Umbilical cord (tissue), 2 donors: Measurements from ENCODE around the gene LIMD2. TPM values are rescaled to one million over a fixed set of nuclear protein-coding genes. Genes with fewer than 3 reads are reported as not detected.

Experiments
- DNase-seq: peaks from one replicate; pipeline ENCODE4 v3.0.0-alpha.2; 2015; ENCODE audit warnings: low spot score
- total RNA-seq: library from RNA; depleted of rRNA; stranded (reverse); fragments of >200 nt; gene quantifications from one replicate; pipeline ENCODE4 v1.2.3, GENCODE V29; 2014; ENCODE audit warnings: low replicate concordance; ENCODE audit not compliant: insufficient read depth

LIMD2 gene
- total RNA-seq, 1 donor from 2014 or later, result 3.6 TPM

DNA sequence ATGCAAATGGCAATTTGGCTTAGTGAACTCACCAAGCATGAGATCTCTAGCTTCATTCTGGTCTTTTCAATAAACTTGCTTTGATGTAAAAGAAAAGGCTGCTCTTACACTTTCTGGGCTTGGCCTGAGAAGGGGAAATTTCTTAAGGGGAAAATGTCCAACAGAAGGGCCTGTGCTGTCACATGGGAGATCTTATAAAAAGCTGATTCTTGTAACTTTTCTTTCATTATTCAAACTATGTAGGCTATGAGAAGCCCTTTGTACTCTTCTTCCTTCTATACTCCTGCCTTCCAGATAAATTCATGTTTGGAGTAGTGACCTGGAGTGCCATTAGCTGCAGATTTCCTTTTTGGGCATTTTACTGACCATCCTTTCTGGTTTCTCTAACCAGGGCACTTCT lies 16.9 kb downstream of the LIMD2 start:
- DNase-seq, result no peak

GRCh38 chr17:63682441-63682840 lies 17.5 kb downstream of the LIMD2 start:
- no peak for DNase-seq

DNA sequence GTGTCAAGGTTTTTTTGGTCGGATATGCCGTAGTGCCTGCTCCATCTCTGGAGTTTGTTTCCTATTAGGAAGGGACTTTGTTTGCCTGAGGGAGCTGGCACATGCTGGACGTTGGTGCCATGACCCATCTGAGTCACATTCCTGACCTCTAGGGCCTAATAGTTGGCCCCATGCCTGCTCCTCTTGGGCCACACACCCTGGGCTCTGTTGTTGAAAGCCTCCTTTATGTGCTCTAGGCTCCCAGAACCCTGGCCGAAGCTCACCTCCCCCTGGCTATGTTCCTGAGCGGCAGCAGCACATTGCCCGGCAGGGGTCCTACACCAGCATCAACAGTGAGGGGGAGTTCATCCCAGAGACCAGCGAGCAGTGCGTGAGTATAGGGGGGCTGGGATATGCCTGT lies 18.4 kb downstream of the LIMD2 start:
- DNase-seq, result no peak

DNA sequence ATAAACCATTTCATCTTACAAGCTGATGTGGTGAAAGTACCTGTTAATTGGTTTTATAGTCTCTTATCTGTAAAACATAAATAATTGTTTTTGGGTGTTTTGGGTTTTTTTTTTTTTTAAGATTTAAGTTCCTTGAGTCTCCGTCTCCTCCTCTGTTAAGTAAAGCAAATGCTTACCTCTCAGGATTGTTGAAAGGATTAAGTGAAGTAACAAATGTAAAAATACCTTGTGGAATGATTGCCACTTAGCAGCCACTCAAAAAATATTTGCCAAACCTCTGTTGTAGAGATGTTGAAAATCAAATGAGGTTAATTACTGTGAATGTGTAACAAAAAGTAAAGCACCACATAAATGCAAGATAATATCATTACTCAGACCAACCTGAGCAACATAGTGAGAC lies 19.2 kb downstream of the LIMD2 start:
- DNase-seq, result no peak

GRCh38 chr17:63679214-63679613 lies 20.7 kb downstream of the LIMD2 start:
- no peak for DNase-seq

DNA sequence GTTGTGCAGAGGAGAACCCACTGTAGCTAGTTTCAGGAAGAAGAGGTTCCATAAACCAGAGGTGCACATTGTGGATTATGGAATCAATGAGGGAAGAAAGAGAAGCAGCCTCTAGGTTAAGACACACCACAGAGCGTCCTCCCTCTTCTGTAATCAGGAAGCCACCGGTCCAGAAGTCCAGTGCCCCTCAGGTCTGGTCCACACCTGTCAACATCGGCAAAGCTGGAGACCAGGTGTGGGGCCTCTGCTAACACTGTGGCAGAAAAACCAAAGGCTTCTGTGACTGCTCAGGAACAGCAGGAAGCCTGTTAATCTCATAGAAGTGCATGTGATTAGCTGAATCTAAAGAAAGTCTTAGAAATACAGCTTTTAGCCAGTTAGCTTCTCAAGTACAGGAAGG lies 23.3 kb downstream of the LIMD2 start:
- no peak for DNase-seq

DNA sequence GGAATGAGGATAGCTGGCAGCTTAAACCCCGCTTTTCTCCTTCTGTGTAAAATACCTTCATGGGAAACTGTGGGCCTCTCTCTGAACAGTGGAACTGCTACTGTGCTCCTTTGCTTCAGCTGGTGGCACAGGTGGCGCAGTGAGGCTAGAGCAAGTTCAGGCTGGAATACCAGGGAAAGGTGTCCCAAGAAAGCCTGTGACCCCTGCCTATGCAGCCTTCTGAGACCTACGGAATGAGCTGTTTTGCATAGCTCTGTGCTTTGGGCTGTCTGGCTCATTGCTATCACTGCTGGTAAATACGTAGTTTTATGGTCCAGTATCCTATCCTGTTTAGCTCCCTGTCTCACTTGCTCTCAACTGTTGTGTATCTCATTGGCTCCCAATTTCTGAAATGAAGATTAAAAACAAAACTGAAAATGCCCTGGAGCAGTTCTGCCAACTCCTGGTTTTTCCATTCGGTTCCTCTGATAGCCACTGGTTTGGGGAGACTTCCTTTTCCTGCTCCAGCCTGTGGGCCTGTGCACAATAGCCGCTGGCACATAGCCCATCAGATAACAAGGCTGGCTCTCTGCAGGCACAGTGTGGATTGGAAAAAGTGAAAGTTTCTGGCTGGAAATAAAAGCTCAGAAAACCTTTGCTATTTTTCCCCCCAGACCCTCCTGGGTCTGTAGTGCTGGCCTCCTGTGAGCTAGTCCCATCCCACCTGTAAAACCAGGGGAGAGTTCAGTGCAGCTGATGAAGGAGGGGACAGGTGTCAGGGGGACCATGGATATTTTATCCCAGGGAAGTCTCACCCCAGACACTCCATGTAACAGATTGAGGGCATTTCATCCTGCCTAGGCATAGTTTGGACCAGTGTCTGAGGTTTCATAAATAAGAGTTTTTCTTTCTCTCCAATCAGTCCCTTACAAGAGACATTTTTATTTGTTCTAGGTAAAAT lies 24.0 kb downstream of the LIMD2 start:
- peak; percentile 89 for DNase-seq

DNA sequence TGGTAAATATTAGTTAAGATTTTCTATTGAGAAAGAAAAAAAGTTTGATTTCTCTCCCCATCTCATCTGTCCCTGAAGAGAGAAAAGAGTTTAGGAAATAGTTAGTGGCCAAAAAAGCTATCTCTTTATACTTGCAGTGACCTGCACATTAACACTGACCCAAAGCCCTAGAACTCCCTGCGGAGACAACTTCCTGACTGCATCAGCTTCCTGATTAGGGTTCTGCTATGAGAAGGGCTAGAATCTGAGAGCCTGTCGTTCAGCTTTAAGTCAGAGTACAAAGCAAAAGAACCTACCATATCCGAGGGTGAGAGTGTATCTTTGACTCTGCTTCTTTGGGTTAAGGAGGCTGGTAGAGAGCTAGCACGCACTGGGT lies 24.7 kb downstream of the LIMD2 start:
- peak; percentile 25 for DNase-seq

GRCh38 chr17:63672856-63673255 lies 27.1 kb downstream of the LIMD2 start:
- DNase-seq, result no peak

DNA sequence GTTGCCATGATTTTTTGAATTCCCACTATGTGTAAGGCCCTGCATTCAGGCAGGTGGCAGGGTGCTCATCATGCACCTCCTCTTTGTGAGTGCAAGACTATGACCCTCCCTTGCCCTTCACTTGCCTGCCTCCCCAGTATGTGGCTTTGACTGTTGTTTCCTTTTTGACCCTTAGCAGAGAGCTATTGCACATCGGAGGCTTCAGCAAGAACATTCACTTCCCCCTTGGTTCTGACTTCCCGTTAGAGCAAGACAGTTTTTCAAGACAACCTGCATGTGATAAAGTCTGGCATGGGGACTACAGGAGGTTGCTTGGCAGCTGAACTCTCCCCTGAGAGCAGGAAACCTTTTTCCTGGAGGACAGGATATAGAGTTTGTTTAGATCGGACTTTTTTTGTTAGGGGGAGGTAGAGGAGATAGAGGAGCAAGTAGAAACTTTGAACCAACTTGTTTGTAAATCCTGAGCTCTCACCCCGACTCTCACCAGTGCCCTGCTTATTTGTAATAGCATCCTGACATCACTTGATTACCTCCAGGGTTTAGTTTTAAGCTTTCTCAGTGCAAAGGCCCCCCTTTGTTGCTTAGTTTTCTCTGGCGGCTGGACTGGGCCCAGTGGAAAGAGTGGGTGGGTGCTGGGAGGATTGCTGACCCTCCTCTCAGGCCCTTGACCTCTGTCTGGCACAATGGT lies 34.3 kb downstream of the LIMD2 start:
- peak; percentile 29 for DNase-seq

DNA sequence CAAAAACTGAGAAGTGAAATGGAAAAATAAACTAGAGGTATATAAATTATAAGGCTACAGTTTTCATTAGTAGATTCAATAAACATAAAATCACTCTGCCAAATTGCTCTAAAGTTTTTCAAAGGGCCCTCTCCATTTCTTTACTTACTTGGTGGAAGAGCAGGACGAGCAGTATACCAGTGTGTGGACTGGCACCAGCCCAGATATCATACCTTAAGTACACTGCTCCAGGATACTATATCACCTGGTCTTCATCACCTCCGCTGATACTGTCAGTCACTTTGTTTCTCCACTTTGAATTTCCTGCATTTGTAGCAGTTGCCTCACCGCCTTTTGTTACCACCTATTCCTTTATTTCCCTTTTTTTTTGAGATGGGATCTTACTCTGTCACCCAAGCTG lies 40.1 kb downstream of the LIMD2 start:
- no peak for DNase-seq

- DNase-seq, result no peak
Measured at GRCh38 chr17:63658366-63658765, 41.6 kb downstream of the LIMD2 start.

GRCh38 chr17:63657786-63658185 lies 42.1 kb downstream of the LIMD2 start:
- no peak for DNase-seq

- DNase-seq, result no peak
Measured at GRCh38 chr17:63653050-63653449, 46.9 kb downstream of the LIMD2 start.

GRCh38 chr17:63652106-63652505 lies 47.8 kb downstream of the LIMD2 start:
- no peak for DNase-seq

DNA sequence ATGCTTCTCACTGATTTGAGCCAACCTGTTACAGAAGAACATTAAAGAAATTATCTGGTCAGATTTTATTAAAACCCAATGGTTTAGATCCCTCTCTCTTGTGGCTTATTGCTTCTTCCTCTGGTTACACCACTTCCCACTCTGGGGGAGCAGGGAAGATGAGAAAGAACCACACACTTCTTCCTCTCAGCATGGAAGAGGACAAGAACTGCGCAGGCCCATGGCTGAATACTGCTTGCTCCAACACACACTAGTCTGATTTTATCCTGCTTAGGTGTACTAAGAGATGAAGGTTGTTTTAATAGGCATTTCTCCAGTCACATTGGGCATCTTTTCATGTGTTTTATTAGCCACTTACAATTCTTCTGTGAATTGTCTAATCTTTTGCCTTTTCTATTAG lies 50.1 kb downstream of the LIMD2 start:
- no peak for DNase-seq

- no peak for DNase-seq
Measured at GRCh38 chr17:63647936-63648335, 52.0 kb downstream of the LIMD2 start.

DNA sequence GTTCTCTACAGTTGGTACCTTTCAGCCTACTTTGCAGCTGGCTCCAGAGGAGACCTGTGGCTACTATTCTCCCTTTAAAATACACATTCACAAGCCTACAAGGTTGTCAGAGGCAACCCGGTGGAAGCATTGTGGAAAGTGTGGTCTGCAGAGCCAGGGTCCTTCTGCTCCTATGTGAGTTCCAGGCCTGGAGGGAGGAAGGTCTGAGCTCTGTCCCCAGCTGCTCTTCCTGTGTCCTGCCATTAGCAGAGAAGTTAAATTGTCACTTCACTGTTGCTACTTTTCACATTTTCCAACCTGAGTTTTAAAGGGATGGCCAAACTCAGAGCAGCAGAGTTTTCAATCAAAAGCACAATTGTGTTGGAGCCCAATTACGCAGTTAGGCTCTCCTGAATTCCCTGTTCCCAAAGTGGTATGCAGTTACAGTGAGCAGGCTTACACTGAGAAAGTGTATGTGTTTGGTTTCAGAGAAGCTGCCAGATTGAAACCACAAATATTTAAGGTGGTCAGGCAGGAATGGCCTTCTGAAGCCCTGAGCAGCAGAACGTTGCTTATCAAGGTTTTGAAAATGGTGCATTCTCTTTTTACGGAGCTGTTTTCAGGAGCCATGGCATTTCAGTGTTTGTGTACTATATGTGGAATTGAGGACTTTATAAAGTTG lies 52.7 kb downstream of the LIMD2 start:
- DNase-seq, result no peak

GRCh38 chr17:63646488-63646806 lies 53.5 kb downstream of the LIMD2 start:
- no peak for DNase-seq
